Measurements from ENCODE around the gene CACHD1.

The CACHD1 gene

DNA sequence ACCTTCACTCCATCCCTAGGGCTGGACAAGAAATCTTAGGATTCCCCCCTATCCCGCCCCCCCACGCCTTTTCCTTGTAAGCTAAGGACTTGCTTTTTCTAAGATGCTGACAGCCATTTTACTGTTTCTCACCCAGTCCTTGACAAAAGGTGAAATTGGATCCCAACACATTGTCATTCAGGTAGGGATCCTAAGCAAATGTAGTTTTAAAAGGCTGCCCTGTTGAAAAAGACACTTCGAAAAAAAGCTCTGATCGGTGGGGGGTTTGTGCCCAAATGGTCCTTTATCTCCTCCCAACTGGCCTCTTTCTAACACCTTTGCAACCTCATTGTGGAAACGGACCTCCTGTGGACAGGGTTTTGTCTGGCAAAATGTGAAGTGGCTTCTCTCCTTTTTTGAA is 2.9 kb downstream of the CACHD1 start:
- no peak for DNase-seq (ENCODE audit: low read depth in 1 of 2, low spot score in 1 of 2)

DNA sequence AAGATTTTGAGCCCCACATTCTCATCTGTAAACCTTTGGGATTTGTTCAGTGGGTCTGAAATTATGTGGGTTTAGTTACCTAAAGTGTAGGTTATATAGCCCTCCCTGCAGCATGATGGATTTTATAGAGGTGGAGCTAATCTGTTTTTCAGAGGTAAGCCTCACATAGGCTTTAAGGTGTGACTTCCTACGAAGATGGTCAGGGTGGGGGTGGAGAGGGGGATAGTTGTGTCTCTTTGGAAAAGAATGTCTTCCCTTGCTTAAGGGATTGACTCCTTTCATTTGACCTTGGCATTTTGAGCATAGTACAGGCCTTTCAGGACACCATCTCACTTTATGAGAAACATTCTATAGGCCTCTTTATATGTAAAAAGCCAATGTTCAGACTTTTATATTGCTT is 3.4 kb downstream of the CACHD1 start:
- no peak for DNase-seq (ENCODE audit: low read depth in 1 of 2, low spot score in 1 of 2)

DNA sequence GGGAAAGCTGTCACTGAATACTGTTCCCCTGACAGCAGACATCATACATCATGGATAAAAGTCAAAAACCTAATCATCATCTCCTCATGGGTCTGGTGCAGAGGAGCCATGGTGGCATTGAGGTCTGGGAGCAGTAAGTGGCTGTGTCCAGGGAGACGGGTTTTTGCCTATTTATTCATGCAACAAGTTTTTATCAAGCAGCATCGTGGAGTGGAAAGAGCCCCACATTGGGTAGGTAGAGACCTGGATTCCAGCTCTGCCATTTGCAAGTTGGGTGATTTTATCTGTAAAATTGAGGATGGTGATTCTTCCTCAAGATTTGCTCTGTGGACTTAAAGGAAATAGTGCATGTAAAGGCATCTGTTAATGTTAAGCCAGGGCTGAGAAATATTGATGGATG is 4.2 kb downstream of the CACHD1 start:
- no peak for DNase-seq (ENCODE audit: low read depth in 1 of 2, low spot score in 1 of 2)

DNA sequence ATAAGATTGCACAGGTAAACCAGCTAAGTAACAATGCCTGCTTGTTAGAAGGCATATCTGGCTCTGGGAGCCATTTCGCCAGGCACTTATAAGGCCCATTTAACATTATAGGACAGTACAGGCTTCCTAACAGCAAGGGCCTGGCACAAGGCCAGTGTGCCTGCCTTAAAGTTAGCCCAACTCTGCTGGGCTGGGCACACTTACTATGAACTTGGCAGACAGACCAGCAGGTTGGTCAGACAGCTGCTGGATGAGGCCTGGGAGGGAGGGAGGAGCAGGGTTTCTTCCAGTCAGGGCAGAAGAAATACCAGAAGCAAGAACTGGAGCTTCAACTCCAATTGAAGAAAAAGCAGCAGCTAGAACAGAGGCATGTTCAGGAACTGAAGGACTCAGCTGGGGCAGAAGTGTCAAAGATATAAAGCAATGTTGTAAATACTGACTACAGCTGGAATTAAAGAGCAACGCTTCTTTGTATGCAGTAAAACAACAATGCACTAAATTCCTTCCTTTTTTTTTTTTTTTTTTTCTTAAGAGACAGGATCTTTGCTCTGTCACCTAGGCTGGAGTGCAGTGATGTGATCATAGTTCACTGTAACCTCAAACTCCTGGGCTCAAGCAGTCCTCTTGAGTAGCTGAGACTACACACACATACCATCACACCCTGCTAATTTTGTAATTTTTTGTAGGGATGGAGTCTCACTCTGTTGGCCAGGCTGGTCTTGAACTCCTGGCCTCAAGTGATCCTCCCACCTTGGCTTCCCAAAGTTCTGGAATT is 4.9 kb downstream of the CACHD1 start:
- no peak for DNase-seq (ENCODE audit: low read depth in 1 of 2, low spot score in 1 of 2)

DNA sequence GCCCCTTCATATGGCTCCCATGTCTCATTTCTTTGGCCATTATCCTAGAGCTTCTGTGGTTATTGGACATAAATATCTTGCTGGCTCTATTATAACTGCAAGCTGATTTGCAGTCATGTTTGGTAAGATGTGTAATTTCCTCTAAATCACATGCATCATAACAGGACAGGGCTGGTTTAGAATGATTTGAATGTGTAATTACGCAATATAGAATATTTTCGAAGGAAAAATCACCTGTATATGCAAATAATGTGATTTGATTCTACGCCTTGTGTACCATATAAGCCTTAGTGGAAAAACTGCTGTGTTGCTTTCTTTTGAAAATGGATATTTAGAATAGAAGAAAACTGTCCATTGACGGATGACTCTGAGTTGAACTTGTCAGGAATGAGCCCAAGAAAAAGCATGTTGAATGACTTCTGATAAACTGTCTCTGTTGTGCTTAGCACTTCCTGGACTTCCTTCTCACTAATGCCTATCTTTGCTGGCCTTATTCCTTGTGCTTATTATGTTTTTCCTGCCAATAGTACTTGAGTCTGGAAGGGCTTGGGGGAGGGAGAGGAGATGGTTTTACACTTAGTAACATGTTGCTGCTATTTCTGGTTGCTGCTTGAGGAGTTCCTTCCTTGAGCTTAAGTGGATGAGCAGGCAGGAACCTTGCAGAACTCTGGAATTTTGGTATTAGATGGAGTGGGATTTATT is 6.5 kb downstream of the CACHD1 start:
- DNase-seq (ENCODE audit: low read depth in 1 of 2, low spot score in 1 of 2): no peak

DNA sequence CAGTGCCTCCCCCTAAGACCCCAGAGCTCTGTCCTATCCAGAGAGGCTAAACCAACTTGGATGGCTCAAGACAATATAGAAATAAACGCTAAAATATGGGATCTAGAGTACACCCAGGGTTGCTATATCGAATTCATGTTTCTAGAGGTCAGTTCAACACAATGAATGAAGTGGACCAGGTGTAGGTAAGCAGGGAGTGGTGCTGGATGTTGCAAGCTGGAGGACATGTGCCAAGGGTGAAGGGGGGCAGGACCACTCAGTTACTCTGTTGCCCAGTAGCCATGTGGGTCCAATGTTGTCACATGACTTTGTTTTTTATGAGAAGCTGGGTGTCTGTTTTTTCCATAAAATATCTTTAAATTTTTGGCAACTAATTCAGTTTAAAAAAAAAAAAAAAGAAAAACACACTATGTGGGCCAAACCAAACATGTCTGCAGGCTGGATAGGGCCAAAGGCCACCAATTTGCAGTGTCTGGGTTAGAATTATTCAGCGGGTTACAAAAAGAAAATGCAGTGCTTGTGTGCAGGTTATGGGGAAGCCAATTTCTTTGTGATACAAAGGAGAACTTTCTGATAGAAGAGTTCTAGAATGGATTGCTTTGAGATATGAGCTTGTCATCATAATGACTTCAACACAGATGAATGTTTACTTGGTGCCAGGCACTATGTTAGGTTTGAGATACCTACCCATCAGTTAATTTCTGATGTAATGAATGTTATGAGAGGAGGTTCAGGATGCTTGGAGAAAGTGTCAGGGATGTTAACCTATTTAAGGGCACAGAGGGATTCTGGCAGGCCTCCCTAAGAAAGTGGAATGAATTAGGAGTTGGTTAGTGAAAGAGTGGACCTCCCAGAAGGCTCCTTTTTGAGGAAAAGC is 8.9 kb downstream of the CACHD1 start:
- no peak for DNase-seq (ENCODE audit: low read depth in 1 of 2, low spot score in 1 of 2)

DNA sequence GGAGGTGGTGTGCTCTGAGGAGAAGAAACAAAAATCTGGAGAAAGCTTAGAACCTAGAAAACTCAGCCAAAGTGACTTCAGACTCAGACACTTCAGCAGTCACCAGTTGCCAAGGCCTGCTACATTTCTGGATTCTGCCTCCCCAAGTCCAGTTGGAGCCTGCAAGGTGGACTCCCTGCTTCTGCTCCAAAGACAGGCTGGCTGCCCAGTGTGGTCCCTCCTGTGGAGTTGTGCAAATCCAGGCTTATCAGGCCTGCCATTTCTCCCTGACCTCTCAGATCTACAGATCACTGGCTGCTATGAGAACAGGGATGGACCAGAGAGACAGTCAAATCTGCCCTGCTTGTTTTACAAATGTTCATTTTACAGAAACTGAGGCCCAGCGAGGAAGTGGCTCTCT is 9.9 kb downstream of the CACHD1 start:
- no peak for DNase-seq (ENCODE audit: low read depth in 1 of 2, low spot score in 1 of 2)

DNA sequence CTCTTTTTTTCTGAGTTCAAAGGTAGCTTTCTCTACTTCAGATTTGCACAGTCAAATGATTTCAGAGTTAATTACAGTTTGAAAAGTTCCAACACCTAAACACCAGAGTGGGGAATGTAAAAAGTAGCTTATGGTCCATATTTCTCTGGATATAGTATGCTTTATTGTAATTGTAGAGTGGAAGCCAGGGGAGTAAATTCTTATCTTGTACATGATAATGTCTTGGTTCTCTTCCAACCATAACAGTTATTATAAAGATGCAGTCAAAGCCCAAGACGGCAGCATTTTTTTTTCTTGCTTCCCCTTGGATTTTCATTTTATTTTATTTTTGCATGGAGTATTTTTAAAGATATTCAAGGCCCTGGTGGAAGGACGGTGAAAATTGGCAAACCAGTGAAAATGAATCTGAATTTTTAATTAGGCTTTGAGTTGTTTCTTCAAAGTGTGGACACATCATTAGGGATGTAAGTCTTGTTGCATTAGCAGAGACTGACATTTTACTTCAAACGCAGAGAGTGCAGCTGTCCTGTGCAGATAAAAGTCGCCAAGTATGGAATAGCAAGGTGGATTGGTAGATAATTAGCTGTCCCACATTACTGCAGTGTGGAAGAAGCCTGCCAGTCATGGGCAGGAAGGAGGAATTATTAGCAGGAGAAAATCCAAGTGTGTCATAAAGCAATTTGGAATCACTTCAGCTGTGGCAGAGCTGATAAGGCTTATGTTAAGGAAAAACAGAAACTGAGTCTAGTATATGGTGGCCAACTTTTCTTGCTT is 11.3 kb downstream of the CACHD1 start:
- no peak for DNase-seq (ENCODE audit: low read depth in 1 of 2, low spot score in 1 of 2)

DNA sequence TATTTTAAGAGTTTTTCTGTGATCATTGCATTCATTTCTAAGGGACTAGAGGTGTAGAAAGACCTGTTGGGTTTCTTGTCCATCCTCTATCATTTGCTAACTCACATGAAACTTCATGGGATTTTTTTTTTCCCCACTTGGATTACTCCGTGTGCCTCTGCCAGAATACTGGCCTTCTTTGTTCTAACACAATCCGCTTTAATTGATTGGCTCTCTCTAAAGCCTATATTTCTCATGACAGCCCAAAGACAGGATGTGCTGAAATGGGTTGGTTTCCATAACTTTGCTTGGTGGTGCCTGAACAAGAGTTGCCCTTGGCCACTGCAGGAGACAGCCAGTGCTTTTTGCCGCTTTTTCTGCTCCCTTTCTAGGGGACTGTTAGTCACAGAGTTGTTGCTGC is 12.2 kb downstream of the CACHD1 start:
- no peak for DNase-seq (ENCODE audit: low read depth in 1 of 2, low spot score in 1 of 2)

DNA sequence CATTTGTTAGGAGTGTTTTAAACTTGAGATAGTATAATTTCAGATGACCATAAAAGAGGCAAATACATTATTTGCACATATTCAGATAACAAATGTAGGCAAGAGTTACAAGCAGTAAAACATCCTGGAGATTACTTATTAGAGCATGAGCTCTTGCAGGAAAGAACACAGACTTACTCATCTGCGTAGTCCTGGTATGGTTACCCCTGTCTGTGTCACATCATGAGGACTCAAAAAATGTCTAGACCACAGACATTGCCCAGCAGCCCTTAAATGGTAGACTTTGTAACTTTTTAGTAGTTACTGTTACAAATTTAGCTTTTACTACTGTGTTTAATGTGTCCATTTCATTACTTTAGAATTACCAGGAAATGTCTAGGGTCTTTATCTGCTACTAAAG is 12.8 kb downstream of the CACHD1 start:
- DNase-seq (ENCODE audit: low read depth in 1 of 2, low spot score in 1 of 2): no peak

DNA sequence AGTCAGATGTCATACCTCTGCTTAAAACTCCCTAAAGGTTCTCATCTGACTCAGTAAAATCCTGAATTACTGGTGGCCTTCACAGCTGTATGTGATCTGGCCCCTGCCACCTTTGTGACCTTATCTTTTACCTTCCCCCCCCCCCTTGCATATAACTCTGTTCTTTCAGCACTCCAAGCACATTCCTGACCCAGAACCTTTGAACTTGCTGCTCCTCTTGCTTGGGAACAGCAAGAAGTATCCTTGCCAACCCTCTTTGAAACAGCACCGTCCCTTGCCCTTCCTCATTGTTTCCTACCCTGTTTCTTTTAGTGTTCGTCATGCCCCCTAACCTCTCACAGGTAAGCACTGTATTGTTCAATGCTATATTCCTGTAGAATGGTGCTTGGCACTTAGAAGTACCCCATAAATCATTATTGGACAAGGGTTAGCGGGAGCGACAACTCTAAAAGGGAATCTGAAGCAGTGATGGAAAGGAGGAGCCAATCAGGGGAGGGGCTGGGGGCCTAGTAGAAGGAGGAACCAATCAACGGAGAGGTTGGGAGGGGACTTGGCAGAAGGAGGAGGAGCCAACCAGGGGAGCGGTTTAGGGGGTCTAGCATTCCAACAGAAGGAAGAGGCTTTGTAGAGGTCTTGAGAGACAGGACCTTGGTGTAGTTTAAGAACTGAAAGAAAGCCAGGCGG is 13.9 kb downstream of the CACHD1 start:
- DNase-seq (ENCODE audit: low read depth in 1 of 2, low spot score in 1 of 2): no peak

DNA sequence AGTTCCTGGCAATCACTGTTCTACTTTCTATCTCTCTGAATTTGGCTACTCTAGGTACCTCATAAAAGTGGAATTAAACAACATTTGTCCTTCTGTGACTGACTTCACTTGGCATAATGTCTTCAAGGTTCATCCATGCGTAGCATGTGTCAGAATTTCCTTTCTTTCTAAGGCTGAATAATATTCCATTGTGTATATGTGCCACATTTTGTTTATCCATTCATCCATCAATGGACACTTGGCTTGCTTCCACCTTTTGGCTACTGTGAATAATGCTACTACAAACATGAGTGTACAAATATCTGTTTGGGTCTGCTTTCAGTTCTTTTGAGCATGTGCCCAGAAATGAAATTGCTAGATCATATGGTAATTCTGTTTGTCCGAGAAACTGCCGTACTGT is 14.7 kb downstream of the CACHD1 start:
- DNase-seq (ENCODE audit: low read depth in 1 of 2, low spot score in 1 of 2): no peak

DNA sequence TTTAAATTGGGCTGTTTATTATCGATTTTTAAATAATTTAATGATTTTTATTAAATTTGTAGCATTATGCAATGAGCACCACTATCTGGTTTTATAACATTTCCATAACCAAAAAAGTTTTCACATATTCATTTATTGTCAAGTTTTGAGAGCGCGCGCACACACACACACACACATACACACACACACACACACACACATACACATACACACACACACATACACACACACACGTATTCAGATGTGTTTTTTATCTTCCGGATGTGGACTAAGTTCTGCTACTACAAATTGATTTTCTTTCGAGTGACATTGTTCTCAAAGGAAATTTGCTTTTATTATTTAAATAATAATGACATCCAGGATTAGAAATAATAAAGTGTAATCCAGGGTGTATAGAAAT is 16.3 kb downstream of the CACHD1 start:
- DNase-seq (ENCODE audit: low read depth in 1 of 2, low spot score in 1 of 2): no peak

DNA sequence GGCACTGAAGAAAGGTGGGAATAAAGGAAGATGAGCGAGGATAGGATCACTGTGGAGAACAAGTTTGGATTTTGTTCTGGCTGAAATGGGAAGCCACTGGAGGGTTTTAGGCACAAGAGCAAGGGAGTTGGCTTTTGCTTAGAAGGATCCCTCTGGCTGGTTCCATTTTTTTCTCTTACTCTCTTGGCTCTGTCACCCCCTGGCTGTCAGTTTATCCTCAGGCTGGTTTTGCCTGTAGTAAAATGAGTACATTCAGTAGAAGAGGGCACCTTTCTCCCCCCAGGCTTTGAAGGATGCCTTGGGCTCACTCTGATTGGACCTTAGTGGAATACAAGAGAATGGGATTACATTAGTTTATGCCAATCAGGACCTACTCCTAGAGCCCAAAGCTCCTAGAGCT is 17.1 kb downstream of the CACHD1 start:
- DNase-seq (ENCODE audit: low read depth in 1 of 2, low spot score in 1 of 2): no peak

DNA sequence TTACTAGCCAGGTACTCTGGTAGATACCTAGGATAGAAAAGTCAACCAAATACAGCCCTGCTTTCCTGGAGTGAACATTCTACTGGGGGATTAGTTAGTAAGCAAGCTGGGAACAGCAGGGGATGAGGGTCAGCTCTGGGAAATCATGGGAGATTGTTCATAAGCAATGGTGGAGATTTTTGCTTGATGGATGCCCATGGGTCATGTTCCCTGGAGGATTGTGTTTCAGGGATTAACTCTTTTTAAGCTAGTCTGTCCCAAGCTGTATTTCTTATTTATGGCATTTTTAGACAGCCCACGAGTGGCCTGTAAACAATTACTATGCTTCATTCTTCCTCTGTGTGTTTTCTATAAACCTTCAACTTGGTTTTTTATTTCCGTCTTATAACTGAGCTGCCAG is 18.9 kb downstream of the CACHD1 start:
- no peak for DNase-seq (ENCODE audit: low read depth in 1 of 2, low spot score in 1 of 2)

DNA sequence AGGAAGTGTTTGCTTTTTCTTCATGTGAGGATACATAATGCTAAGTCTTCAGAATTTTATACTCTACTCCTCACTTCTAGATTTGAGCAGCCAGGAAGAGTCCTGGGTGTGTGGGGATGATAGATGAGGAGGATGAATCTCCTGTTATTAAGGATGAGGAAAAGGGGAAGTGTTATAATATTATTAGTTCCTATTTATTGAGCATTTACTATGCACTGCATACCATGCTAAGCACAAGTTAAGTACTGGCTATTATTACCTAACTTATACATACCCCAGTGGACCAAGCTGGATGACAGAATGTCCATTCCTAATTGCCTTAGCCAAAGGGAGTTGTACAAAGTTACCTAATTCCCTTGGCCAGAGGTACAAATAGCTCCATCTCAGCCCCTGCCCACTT is 19.8 kb downstream of the CACHD1 start:
- no peak for DNase-seq (ENCODE audit: low read depth in 1 of 2, low spot score in 1 of 2)

DNA sequence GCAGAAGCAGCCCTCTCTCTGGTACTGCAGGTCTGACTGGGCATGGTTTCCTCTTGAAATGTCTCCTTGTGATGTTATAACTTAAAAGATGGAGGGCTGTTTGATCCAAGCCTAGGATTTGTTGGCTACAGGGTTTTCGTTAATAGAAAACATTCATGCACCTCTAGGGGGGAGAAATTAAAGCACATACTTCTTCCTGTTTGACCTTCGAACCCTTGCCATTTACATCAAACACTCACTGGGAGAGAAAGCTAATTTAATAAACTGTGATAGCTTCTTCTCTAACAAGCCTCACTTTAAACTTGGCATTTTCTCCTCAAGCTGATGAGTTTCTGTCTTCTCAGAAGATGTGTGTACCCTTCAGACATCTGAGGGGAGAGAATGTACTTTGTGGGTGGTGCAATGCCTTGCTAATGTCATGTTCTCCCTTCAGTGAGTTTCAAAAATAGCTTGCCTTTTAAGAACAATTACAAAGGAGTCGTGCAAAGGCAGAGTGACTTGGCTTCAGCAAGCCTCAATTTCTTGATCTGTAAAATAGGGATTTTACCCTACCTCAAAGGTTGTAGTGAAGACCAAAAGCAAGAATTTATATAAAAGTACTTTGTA is 20.4 kb downstream of the CACHD1 start:
- no peak for DNase-seq (ENCODE audit: low read depth in 1 of 2, low spot score in 1 of 2)

DNA sequence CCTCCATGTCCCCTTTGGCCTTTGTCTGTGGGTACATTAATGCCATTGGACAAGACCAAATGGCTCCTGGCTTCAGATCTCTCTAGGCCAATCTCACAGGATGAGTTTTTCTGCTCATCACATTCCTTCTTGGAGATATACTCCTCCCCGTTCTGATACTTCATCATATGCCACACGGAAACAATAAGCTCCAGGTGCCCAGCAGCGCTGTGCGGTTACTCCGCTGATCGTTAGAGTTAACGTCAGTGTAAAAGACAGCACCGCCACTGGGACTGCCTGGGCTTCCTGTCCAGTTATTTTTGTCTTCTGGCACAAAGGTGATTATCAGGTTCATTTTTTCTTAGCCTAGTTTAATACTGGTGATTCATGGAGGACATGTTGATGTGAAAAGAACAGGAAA is 22.5 kb downstream of the CACHD1 start:
- DNase-seq (ENCODE audit: low read depth in 1 of 2, low spot score in 1 of 2): no peak

DNA sequence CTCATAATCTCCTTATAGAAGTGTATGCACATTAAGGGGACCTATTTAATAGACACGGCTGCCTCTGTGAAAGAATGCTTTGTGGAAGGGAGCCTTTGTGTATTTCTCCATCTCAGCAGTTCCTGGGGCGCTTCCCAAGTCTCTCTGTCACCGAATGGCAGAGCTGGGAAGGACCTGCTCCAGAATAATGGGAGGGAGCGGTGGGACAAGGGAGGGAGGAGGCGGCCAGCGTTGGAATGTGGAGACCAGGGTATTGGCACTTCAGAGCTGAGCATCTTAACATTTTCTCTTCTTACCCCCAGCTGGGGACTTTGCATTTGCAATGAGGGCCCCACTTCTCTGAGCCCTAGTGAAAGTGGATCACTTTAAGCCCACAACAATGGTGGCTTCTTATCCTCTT is 23.9 kb downstream of the CACHD1 start:
- DNase-seq (ENCODE audit: low read depth in 1 of 2, low spot score in 1 of 2): no peak

DNA sequence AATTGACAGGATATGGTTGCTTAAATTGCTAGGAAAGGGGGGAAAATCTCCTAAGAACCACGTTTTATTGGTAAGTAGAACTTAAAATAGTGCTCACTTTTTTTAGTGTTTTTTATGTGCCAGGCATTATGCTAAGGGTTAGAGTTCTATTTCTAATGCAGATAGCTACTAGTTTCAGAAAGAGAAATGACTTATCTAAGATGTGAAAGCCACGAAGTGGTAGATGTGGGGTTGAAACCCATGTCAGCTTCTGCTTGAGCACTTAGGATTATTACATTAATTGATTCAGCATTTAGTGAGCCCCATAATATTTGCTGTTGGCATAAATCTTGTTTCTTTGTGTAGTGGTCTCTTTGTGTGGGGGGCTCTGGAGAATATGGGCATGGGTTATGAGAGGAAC is 24.7 kb downstream of the CACHD1 start:
- DNase-seq (ENCODE audit: low read depth in 1 of 2, low spot score in 1 of 2): no peak
